LNCAP (cell line): Measurements from ENCODE around the gene ATP13A1.

Experiments
- CTCF ChIP-seq: fragments of 450-650 bp; IDR thresholded peaks from 2 replicates; pipeline ENCODE4 v1.5.1; 2017; ENCODE audit warnings: mild to moderate bottlenecking

The ATP13A1 gene

DNA sequence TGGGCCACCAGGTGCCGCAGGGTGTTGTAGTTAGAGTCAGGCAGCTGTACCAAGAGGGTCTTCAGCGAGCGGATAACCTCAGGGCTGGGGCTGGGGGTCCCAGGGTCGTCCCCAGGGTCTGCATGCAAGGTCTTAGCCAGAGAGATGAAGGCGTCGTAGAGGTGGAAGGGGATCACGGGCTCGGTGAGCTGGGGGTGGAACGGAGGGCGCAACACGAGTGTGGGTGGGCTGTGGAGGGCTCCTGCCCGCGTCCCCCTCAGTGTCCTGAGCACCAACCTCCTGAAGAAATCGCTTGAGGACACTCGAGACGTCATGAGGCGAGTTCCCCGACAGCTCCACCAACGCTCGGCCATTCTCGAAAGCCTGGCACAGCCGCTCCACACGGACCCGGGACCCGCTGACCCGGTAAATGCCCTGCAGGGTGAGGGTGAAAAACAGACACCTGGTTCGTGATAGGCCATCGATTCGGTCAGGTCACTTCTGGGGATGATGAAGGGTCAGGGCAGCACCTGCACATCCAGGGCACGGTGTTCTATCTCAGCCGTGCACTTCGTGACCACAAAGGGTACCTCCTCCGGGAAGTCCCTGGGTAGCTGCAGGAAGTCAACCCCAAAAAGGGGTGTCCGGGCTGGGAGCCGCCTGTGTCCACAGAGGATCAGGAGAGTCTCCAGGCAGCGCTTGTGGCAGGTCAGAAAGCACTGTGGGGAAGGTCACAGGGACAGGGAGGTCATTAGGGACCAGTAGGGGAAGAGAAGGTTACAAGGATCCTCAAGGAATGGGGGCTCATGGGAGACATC is 28.8 kb downstream of the ATP13A1 start:
- no peak for TF ChIP-seq CTCF

- TF ChIP-seq CTCF = no peak
These were observed 29.6 kb downstream of the ATP13A1 start for GRCh38 chr19:19633711-19634515.

- no peak for TF ChIP-seq CTCF
These were observed 30.8 kb downstream of the ATP13A1 start for GRCh38 chr19:19632661-19633060.

DNA sequence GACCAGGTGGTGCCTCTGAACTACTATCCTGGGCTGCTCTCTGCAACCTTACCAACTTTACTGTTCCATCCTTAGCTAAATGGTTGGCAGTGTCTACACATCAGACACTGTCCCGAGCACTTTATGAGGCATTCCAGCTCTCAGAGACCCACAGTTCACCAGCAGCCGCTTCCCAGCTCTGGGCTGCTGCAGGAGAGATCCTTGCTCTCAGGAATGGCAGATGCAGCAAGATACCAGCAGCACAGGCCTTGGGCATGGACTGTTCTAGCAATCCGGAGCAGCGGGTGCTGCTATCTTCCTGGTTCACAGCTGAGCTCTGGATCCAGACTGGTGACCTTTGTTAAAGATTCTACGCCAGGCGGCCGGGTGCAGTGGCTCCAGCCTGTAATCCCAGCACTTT is 32.1 kb downstream of the ATP13A1 start:
- TF ChIP-seq CTCF = no peak

DNA sequence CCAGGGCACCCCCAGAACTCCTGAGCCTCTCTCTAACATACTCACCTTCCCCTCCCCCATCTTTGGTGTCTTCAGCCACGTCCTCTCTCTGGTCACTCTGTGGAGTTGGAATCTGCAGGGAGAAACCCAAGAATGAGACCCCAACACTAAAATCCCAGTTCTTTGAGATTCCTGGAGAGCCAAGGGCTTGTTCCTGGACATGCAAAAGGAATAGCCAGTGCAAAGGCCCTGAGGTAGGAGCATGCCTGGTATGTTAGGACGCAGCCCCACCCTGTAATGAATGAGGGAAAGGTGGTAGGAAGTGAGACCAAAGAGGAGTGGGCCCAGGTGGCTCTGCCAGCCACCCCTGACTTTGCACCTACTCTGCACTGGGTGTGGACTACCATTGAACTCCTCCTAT is 33.0 kb downstream of the ATP13A1 start:
- no peak for TF ChIP-seq CTCF

- TF ChIP-seq CTCF = no peak
These were observed 33.4 kb downstream of the ATP13A1 start for GRCh38 chr19:19630062-19630414.

DNA sequence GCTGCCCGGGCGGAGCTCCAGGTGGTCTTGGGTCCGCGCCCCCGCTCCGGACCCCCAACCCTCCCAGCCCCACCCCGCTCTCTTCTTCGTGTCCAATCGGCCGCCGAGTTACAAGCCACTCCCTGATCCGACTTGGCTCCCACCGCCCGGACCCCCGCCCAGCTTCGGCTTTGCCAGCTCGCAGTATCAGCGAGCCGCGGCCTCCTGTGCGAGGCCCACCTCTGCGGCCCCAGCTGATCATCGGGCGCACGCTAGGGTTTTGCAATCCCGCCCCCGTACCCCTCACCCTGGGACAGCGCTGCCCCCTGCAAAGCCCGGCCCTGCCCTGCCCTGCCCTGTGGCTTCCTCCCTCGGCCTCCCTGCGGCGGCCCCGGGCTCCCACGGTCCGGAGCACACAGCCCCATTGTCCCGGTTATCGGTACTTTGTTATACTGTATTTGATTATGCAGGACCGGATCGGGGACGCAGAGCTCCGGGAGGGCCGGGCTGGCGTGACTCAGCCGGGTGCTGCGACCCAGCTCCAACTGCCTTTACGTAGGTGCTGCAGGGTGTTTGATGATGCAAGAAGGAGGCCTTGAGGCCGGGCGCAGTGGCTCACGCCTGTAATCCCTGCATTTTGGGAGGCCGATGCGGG is 34.9 kb downstream of the ATP13A1 start:
- TF ChIP-seq CTCF = no peak
